HG03342 (cell line): ENCODE measurements around the gene DEF6.
A peak's percentile ranks its signal among the peaks of the same experiment; 100 is the strongest.

ENCODE experiments used
- ATAC-seq: cut with Tn5 transposase; IDR thresholded peaks from one replicate; pipeline ENCODE4 v1.9.1; 2021; ENCODE audit warnings: mild to moderate bottlenecking, moderate library complexity; ENCODE audit not compliant: unreplicated experiment

The DEF6 gene

DNA sequence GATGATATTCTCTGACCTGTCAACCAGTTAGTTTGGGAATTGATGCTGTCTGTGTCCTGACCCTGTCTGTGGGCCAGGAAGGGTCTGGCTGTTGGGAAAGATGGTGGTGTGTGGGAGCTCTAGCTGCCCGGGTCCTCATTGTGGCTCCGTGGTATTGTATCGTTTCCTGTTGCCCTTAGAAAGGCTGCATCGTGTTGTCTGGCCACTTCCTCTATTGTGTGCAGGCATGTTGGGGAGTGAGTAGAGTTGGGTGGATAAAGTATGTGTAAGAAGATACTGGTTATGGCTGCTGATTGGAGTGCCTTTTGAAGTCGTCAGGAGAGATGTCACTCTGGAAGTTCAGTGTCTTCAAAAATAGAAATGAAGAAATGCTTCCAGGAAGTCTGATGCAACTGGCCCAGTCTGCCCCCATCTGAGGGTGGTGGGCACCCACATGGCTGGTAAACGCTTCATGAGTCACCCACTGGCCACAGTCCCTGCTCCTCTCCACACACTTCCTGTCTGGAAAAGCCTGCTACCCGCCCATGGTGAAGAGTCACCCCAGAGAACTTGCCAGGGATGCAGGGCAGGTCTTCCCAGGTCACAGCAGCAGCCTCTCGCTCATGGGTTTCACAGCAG, 72.6 kb downstream of the DEF6 start:
- ATAC-seq: peak; percentile 61

DNA sequence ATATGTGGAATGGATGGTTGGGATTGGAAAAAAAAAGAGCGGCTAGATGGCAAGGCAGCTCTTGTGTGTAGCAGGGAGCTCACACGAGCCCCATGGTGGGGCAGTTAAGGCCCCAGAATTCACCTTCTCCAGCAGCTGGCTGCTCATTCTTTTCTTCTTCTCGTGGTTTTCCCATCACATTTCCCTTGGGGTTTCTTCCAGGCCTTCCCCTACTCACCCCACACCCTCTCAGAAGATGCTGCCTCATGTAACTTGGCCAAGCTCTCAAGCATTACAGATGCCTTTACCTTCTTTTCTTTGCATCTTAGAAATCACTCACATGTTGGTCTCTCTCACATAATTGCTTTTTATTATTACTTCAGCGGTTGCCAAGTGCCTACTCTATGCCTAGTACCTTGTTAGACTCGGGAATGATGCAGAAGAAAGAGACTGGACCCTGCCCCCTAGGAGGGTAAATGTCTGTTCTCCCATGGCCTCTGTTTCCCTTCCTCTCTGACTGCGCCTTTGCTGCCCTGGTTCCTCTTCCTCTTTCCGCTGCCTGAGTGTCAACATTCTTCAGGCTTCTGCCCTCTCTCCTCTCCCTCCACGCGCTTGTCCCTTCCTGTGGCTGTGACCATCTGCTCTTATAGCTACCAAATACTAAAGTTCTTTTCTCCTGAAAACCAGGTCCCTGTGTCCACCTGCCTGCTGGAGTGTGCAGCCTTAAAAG, 73.3 kb downstream of the DEF6 start:
- ATAC-seq: no peak
